Esophagus muscularis mucosa (tissue), 4 donors: ENCODE results near the gene GRHL3. TPM values are rescaled to one million over a fixed set of nuclear protein-coding genes. Genes with fewer than 3 reads are reported as not detected.

Experiments used
- DNase-seq: peaks from one replicate; pipeline ENCODE4 v3.0.0-alpha.2; 2017; ENCODE audit errors: extremely low spot score
- H3K27ac ChIP-seq, 4 donors: fragments of 200-600 bp; sonication (generic); replicated peaks in 1 of 4; 1 replicate in 3 of 4; 2 replicates in 1 of 4; pipeline ENCODE4 v1.5.1; 2016 to 2019; ENCODE audit warnings: mild to moderate bottlenecking in 1 of 4
- H3K27me3 ChIP-seq, 4 donors: fragments of 200-600 bp; sonication (generic); one replicate each; pipeline versions ENCODE4 v1.5.1 to v1.6.0; 2016 to 2019
- H3K36me3 ChIP-seq, 4 donors: fragments of 200-600 bp; sonication (generic); one replicate each; pipeline ENCODE4 v1.5.1; 2016 to 2019
- H3K4me1 ChIP-seq, 4 donors: fragments of 200-600 bp; sonication (generic); one replicate each; pipeline ENCODE4 v1.5.1; 2016 to 2019
- H3K4me3 ChIP-seq, 4 donors: fragments of 200-600 bp; sonication (generic); 1 replicate in 2 of 4; 2 replicates in 2 of 4; pipeline ENCODE4 v1.5.1; 2016 to 2019; ENCODE audit warnings: mild to moderate bottlenecking in 4 of 4, moderate library complexity in 1 of 4
- H3K9me3 ChIP-seq, 4 donors: fragments of 200-600 bp; sonication (generic); 1 replicate in 3 of 4; 2 replicates in 1 of 4; pipeline ENCODE4 v1.5.1; 2016 to 2019
- CTCF ChIP-seq, 3 experiments: fragments of 200-600 bp in 2 of 3; fragments of 450-650 bp in 1 of 3; sonication (generic) in 2 of 3; IDR thresholded peaks; one replicate each; pipeline ENCODE4 v1.5.1; 2017 to 2019; ENCODE audit warnings: antibody characterized with exemption in 3 of 3, mild to moderate bottlenecking in 2 of 3, moderate library complexity in 1 of 3
- EP300 ChIP-seq: sonication (generic); formaldehyde crosslinking; IDR thresholded peaks from one replicate; pipeline ENCODE4 v1.6.1; 2017; ENCODE audit warnings: antibody characterized with exemption
- POLR2A ChIP-seq: fragments of 450-650 bp; IDR thresholded peaks from one replicate; pipeline ENCODE4 v1.6.1; 2017; ENCODE audit warnings: antibody characterized with exemption, moderate library complexity, mild to moderate bottlenecking, low read depth
- POLR2AphosphoS5 ChIP-seq, 2 donors: sonication (generic); formaldehyde crosslinking; IDR thresholded peaks; one replicate each; pipeline ENCODE4 v1.6.1; 2017; ENCODE audit warnings: antibody characterized with exemption in 2 of 2
- WGBS: methylation state at CpG from one replicate; pipeline ENCODE4 v1.1.5; 2018; 5-methylcytosine and 5-hydroxymethylcytosine counted together
- intact Hi-C: fragments of 100-400 bp; cut with DNase I; formaldehyde crosslinking; loops from one replicate; pipeline ENCODE4 v1.15.1; 2023
- total RNA-seq, 4 donors: library from RNA; depleted of rRNA; stranded (reverse); fragments of >200 nt; gene quantifications; one replicate each; pipeline versions ENCODE4 v1.1.0 to v1.2.1, GENCODE V29; 2016

GRHL3 gene
- total RNA-seq, 4 donors from 2014 or later, result not detected

GRCh38 chr1:24316645-24317044, 2.5 kb upstream of the GRHL3 start:
- peaks cover 12 to 26% (median 18%) of the 10 kb centered on the region in 4 donors for H3K4me1 ChIP-seq
- no peak overlapping the region for H3K27ac ChIP-seq
- H3K36me3 ChIP-seq, result no peaks in the 10 kb centered on the region
- DNase-seq, result no peak
- no peak for TF ChIP-seq CTCF (IDR thresholded peaks at IDR 0.05)
- intact Hi-C loops, result no loop called here
- H3K4me3 ChIP-seq, result no peak overlapping the region
- 89% methylated on average over 3 of the region's 3 CpGs for WGBS
- no peaks in the 10 kb centered on the region for H3K9me3 ChIP-seq
- H3K27me3 ChIP-seq, result peaks cover 0 to 53% (median 10%) of the 10 kb centered on the region in 4 donors

- Histone ChIP-seq H3K9me3 (no peaks in the 10 kb centered on the region), H3K36me3 (no peaks in the 10 kb centered on the region), H3K27ac (no peak overlapping the region), H3K27me3 (peaks cover 0 to 57% (median 10%) of the 10 kb centered on the region in 4 donors), H3K4me1 (peaks cover 12 to 31% (median 23%) of the 10 kb centered on the region in 4 donors), H3K4me3 (no peak overlapping the region)
- WGBS, result 85% methylated on average over 6 of the region's 6 CpGs
- intact Hi-C loops, result no loop called here
- no peak for DNase-seq
- TF ChIP-seq CTCF (IDR thresholded peaks at IDR 0.05), result no peak
- TF ChIP-seq POLR2A, result no peak
- TF ChIP-seq POLR2AphosphoS5 (IDR thresholded peaks at IDR 0.05), result no peak
- TF ChIP-seq EP300, result no peak
These were observed 2.1 kb upstream of the GRHL3 start for GRCh38 chr1:24317081-24317480.

- peaks cover 0 to 55% (median 10%) of the 10 kb centered on the region in 4 donors for H3K27me3 ChIP-seq
- no peak for DNase-seq
- WGBS, result 30% methylated on average over 2 of the region's 2 CpGs
- intact Hi-C loops, result no loop called here
- no peak overlapping the region for H3K4me3 ChIP-seq
- TF ChIP-seq POLR2AphosphoS5 (IDR thresholded peaks at IDR 0.05) (no peak), EP300 (no peak), CTCF (IDR thresholded peaks at IDR 0.05) (no peak), POLR2A (no peak)
- H3K36me3 ChIP-seq, result no peaks in the 10 kb centered on the region
- H3K27ac ChIP-seq, result peak overlapping the region in 1 of 4 donors; percentile 39
- no peaks in the 10 kb centered on the region for H3K9me3 ChIP-seq
- H3K4me1 ChIP-seq, result peaks cover 12 to 39% (median 29%) of the 10 kb centered on the region in 4 donors
These were observed 1.1 kb upstream of the GRHL3 start for GRCh38 chr1:24317956-24318614.

- no peak for DNase-seq
- intact Hi-C loops, result no loop called here
- H3K27ac ChIP-seq, result no peak overlapping the region
- H3K9me3 ChIP-seq, result no peaks in the 10 kb centered on the region
- WGBS, result 43% methylated on average over 5 of the region's 5 CpGs
- H3K36me3 ChIP-seq, result no peaks in the 10 kb centered on the region
- TF ChIP-seq EP300 (no peak), POLR2A (no peak), CTCF (IDR thresholded peaks at IDR 0.05) (no peak), POLR2AphosphoS5 (IDR thresholded peaks at IDR 0.05) (no peak)
- peaks cover 12 to 39% (median 29%) of the 10 kb centered on the region in 4 donors for H3K4me1 ChIP-seq
- H3K27me3 ChIP-seq, result peaks cover 0 to 51% (median 10%) of the 10 kb centered on the region in 4 donors
- H3K4me3 ChIP-seq, result no peak overlapping the region
These were observed 394 bp upstream of the GRHL3 start for GRCh38 chr1:24318615-24319311.
